Amygdala (tissue), 56 donors: ENCODE measurements around the gene EGLN1.

Experiments used
- DNase-seq, 56 donors: peaks; one replicate each; lab custom pipeline; 2025; lab: John Stamatoyannopoulos, UW

Gene EGLN1

GRCh38 chr1:231335663-231336602 is 86.2 kb downstream of the EGLN1 start:
- DNase-seq: no peak

DNA sequence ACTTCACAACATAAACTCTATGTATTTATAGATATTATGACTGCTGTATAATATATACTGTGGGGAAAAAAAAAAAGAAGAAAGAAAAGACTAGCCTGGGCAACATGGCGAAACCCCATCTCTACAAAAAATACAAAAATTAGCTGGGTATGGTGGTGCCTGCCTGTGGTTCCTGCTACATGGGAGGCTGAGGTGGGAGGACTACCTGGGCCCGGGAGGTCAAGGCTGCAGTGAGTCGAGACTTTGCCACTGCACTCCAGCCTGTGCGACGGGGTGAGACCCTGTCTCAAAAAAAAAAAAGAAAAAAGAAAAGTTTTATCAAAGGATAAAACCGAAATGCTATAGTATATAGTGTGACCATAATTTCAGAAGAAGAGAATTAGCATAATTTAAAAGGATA is 87.1 kb downstream of the EGLN1 start:
- DNase-seq: no peak

GRCh38 chr1:231334079-231334666 is 87.9 kb downstream of the EGLN1 start:
- no peak for DNase-seq

GRCh38 chr1:231332761-231333160 is 89.3 kb downstream of the EGLN1 start:
- no peak for DNase-seq

DNA sequence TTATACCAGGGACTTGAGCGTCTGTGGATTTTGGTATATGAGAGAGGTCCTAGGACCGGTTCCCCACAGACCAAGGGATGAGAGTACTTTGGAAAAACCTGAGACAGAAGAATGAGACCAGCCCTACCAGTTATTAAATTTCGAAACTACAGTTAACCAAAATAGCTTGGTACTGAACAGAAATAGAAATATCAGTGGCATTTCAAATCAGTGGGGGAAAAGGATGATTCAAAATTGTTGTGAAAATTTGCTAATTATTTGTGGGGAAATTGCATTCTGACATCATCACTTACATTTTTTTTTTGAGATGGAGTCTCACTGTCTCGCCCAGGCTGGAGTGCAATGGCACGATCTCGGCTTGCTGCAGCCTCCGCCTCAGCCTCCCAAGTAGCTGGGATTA is 92.6 kb downstream of the EGLN1 start:
- no peak for DNase-seq

GRCh38 chr1:231327617-231328016 is 94.5 kb downstream of the EGLN1 start:
- no peak for DNase-seq

- DNase-seq: no peak
Measured at GRCh38 chr1:231326248-231326647, 95.8 kb downstream of the EGLN1 start.

GRCh38 chr1:231324660-231325059 is 97.4 kb downstream of the EGLN1 start:
- no peak for DNase-seq

GRCh38 chr1:231322880-231323530 is 99.1 kb downstream of the EGLN1 start:
- DNase-seq: no peak

- no peak for DNase-seq
Measured at GRCh38 chr1:231319080-231319479, 103.0 kb downstream of the EGLN1 start.

DNA sequence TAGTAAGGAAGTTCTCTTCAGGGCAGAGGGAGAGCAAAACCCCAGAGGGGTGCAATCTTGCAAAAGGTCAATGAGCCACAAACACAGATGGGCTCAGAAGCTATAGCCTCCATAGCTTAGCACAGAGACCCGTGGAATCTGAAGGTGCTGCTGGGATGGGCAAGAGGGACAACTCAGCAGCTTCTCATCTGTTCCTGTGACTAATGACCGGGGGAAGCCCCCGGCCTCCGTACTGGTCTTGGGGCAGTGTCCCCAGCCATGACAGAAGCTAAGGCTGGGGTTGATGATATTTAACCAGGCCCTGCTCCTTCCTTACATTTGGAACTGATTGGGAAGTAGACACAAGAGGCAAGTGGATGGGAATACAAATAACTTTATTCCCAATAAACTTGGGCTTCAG is 103.5 kb downstream of the EGLN1 start:
- no peak for DNase-seq

GRCh38 chr1:231318015-231318355 is 104.1 kb downstream of the EGLN1 start:
- no peak for DNase-seq

- DNase-seq: no peak
Measured at GRCh38 chr1:231317306-231318014, 104.6 kb downstream of the EGLN1 start.

DNA sequence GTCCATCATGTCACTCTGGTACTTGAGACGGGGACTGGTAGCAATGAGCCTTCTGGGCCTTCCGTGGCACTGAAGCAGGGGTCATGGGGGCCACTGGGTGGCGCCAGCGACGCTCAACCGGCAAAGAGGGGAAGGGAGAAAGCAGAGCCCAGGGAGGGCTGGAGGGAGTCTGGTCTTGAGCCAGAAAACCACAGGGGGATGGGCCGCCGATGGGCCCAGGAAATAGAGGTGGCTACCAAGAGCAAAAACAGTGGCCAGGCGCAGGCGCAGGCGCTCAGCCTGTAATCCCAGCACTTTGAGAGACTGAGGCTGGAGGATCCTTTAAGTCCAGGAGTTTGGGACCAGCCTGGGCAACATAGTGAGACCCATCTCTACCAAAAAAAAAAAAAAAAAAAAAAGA is 106.2 kb downstream of the EGLN1 start:
- DNase-seq: no peak
